AG10803 (cell line): ENCODE results near the gene GFRA1.

ENCODE experiments used
- DNase-seq: peaks from one replicate; pipeline ENCODE4 v3.0.0; 2010; ENCODE audit warnings: low read depth
- H3K4me3 ChIP-seq: 2 replicates; pipeline ENCODE4 v1.5.1; 2011; ENCODE audit warnings: mild to moderate bottlenecking, low read length, control low read depth
- CTCF ChIP-seq: conservative IDR thresholded peaks from 2 replicates; pipeline ENCODE4 v1.5.1; 2011; ENCODE audit warnings: mild to moderate bottlenecking, low read length, control low read depth, inconsistent platforms

GFRA1 gene

GRCh38 chr10:116233230-116233629, 39.8 kb downstream of the GFRA1 start:
- TF ChIP-seq CTCF: no peak
- no peak overlapping the region for H3K4me3 ChIP-seq
- DNase-seq: no peak

- no peak overlapping the region for H3K4me3 ChIP-seq
- no peak for DNase-seq
- no peak for TF ChIP-seq CTCF
Observed at GRCh38 chr10:116232613-116233012, 40.4 kb downstream of the GFRA1 start.

DNA sequence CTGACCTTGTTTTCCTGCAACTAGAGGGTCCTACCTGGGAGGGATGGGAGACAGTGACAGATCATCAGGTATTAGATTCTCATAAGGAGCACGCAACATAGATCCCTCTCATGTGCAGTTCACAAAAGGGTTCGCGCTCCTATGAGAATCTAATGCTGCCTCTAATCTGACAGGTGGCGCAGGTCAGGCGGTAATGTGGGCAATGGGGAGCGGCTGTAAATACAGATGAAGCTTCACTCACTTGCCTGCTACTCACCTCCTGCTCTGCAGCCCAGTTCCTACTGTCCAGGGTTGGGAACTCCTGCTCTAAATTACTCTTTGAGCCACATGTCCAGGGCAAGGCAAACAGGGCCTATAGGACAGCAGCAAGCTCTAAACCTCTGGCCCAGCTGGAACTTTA, 46.2 kb downstream of the GFRA1 start:
- DNase-seq: no peak
- H3K4me3 ChIP-seq: no peak overlapping the region
- TF ChIP-seq CTCF: no peak

- no peak for DNase-seq
- no peak for TF ChIP-seq CTCF
- no peak overlapping the region for H3K4me3 ChIP-seq
Observed at GRCh38 chr10:116226053-116226452, 47.0 kb downstream of the GFRA1 start.

- DNase-seq: no peak
- TF ChIP-seq CTCF: no peak
Observed at GRCh38 chr10:116223289-116223688, 49.7 kb downstream of the GFRA1 start.

DNA sequence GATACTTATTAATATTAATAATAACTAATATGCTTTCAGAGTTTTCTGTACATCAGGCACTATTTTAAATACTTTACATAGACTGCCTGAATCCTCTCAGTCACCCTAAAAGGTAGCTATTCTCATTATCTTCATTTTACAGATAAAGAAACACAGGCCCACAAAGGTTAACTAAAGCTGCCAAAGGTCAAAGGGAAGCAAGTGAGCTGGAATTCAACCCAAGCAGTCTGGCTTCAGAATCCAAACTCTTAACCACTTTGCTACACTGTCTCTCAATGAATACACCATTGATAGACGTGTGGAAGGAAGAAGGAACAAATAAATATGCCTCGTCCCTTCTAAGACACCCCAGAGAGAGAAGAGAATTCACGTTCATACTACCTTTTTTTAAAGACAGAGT, 52.0 kb downstream of the GFRA1 start:
- no peak for TF ChIP-seq CTCF
- no peak overlapping the region for H3K4me3 ChIP-seq
- no peak for DNase-seq

More at GRCh38 chr10:116223289-116223688, 49.7 kb downstream of the GFRA1 start:
- H3K4me3 ChIP-seq: no peak overlapping the region

GRCh38 chr10:116216676-116217075, 56.3 kb downstream of the GFRA1 start:
- H3K4me3 ChIP-seq: no peak overlapping the region
- no peak for TF ChIP-seq CTCF
- DNase-seq: no peak
